NB4 (cell line): ENCODE results near the gene KIF21A.

ENCODE experiments used
- DNase-seq: peaks from one replicate; pipeline ENCODE4 v3.0.0; 2010; ENCODE audit warnings: low read depth
- H3K4me3 ChIP-seq: one replicate; pipeline ENCODE4 v1.5.1; 2011; ENCODE audit warnings: mild to moderate bottlenecking, low read depth, low read length, moderate library complexity
- CTCF ChIP-seq: IDR thresholded peaks from one replicate; pipeline ENCODE4 v1.5.1; 2012; ENCODE audit warnings: low read depth, low read length
- MAX ChIP-seq: IDR thresholded peaks from 2 replicates; pipeline ENCODE4 v1.6.1; 2011; ENCODE audit warnings: low read depth, low read length
- MYC ChIP-seq: IDR thresholded peaks from 2 replicates; pipeline ENCODE4 v1.6.1; 2011; ENCODE audit warnings: low read depth, low read length
- POLR2A ChIP-seq: IDR thresholded peaks from 2 replicates; pipeline ENCODE4 v1.6.1; 2011; ENCODE audit warnings: mild to moderate bottlenecking; ENCODE audit not compliant: insufficient read length; ENCODE audit errors: extremely low read depth

The KIF21A gene

DNA sequence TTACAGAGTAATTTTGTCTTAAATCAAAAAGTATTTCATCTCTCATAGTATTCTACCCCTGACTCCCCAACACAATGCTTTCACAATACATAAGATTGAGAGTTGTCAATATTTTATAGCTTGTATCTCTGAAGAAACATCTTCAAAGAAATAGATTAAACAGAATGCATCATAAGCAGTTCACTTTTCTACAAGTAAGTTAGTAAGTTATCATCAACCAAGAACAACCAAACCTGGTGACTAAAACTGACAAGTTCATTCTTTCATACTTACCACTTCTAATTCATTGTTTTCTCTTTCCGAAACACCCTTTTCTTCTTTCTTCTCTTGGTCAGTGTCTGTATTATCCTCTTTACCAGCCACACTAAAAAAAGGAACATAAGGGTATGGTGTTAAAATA, 101.2 kb downstream of the KIF21A start:
- TF ChIP-seq MYC: no peak
- TF ChIP-seq CTCF: no peak
- no peak for TF ChIP-seq POLR2A
- no peak for TF ChIP-seq MAX
- DNase-seq: no peak

DNA sequence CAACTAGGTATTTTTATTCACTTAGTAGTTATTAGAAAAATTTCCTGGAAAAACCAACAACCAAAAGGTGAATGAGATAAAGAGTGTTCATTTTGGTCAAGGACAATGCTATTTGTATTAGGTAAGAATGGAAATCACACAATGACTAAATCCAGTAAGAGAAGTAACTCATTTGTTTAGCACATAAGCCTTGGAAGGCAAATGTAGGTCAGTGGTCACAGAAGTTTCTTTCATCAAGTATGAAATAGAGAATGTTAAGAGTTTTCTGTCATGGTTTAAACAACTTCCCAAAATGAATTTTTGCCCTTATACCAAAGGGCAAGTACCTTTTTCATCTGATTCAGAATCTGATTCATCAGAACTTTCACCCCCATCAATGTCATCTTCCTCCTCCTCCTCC, 101.7 kb downstream of the KIF21A start:
- H3K4me3 ChIP-seq: no peak overlapping the region
- DNase-seq: no peak
- TF ChIP-seq MYC: no peak
- TF ChIP-seq CTCF: no peak
- no peak for TF ChIP-seq POLR2A
- no peak for TF ChIP-seq MAX

More for the DNA sequence above, 101.2 kb downstream of the KIF21A start:
- H3K4me3 ChIP-seq: no peak overlapping the region

- TF ChIP-seq MAX: no peak
- TF ChIP-seq MYC: no peak
- no peak for TF ChIP-seq POLR2A
- TF ChIP-seq CTCF: no peak
- H3K4me3 ChIP-seq: no peak overlapping the region
- DNase-seq: no peak
Measured at GRCh38 chr12:39332661-39333175, 110.2 kb downstream of the KIF21A start.

- no peak overlapping the region for H3K4me3 ChIP-seq
- TF ChIP-seq POLR2A (no peak), CTCF (no peak), MAX (no peak), MYC (no peak)
- no peak for DNase-seq
Measured at GRCh38 chr12:39331539-39332261, 111.2 kb downstream of the KIF21A start.

GRCh38 chr12:39329876-39330275, 113.0 kb downstream of the KIF21A start:
- DNase-seq: no peak
- TF ChIP-seq CTCF (no peak), MYC (no peak), POLR2A (no peak), MAX (no peak)

More at GRCh38 chr12:39329876-39330275, 113.0 kb downstream of the KIF21A start:
- no peak overlapping the region for H3K4me3 ChIP-seq
